ENCODE data around the gene TMEM255A.

TMEM255A gene

DNA sequence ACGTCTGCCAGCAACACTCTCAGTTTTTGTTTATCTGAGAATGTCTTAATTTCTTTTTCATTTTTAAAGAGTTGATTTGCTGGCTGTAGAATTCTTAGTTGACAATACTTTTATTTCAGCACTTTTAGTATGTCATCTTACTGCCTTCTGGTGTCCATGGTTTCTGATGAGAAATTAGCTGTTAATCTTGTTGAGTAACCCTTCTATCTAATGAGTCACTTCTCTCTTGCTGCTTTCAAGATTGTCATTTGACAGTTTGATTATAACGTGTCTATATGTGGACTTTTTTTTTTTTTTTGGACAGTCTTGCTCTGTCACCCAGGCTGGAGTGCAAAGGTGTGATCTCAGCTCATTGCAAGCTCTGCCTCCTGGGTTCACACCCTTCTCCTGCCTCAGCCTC, 24.0 kb upstream of the TMEM255A start:
- no peak for DNase-seq (ENCODE audit: extremely low read depth, low read depth)
- TF ChIP-seq CTCF (IDR thresholded peaks at IDR 0.05; ENCODE audit: low read depth, low read length) = no peak

- DNase-seq (ENCODE audit: extremely low read depth, low read depth) = no peak
- no peak for TF ChIP-seq CTCF (IDR thresholded peaks at IDR 0.05; ENCODE audit: low read depth, low read length)
Observed at GRCh38 chrX:120334603-120335002, 23.3 kb upstream of the TMEM255A start.

GRCh38 chrX:120334151-120334550, 22.9 kb upstream of the TMEM255A start:
- DNase-seq (ENCODE audit: extremely low read depth, low read depth) = no peak
- TF ChIP-seq CTCF (IDR thresholded peaks at IDR 0.05; ENCODE audit: low read depth, low read length) = no peak

- TF ChIP-seq CTCF (IDR thresholded peaks at IDR 0.05; ENCODE audit: low read depth, low read length) = no peak
- no peak for DNase-seq (ENCODE audit: extremely low read depth, low read depth)
Observed at GRCh38 chrX:120332394-120332793, 21.1 kb upstream of the TMEM255A start.

DNA sequence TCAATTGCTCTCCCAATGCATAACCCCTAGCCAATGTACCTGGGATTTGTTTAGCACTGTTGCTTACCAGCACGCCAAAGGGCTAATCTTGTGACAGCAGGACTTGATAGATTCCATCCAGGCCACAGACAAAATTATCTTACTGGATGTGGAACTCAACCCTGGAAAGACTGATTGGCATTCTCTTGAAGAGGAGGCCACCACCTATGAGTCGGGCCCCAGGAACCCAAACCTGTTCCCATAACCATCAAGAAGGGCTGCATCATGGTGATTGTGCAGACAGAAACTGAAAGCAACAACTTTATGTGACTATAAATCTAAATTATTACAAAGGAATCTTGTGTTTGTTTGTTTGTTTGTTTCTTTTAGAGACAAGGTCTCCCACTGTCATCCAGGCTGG, 19.9 kb upstream of the TMEM255A start:
- DNase-seq (ENCODE audit: extremely low read depth, low read depth) = no peak
- no peak for TF ChIP-seq CTCF (IDR thresholded peaks at IDR 0.05; ENCODE audit: low read depth, low read length)

GRCh38 chrX:120321520-120322281, 10.4 kb upstream of the TMEM255A start:
- no peak for TF ChIP-seq CTCF (IDR thresholded peaks at IDR 0.05; ENCODE audit: low read depth, low read length)
- DNase-seq (ENCODE audit: extremely low read depth, low read depth) = no peak

DNA sequence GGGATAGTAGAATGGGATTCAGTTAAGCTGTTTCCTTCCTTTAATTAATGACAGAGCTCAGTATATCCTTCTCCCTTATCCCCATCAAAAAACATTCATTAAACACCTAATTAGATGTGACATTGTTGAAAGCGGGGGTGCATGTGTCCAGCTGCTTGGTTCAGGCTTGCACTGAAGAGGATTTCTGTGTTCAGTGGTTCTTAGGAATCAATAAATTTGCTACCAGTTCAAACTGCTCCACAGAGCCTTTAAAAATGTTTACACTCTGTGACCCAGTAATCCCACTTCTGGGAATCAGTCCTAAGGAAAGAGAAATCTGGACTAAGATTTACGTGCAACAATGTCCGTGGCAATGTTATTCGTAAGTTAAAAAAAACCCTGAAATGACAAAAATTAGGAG, 7.2 kb upstream of the TMEM255A start:
- DNase-seq (ENCODE audit: extremely low read depth, low read depth) = no peak
- no peak for TF ChIP-seq CTCF (IDR thresholded peaks at IDR 0.05; ENCODE audit: low read depth, low read length)

Data from AG09319 (cell line).